Type B pancreatic cell (in vitro differentiated cells): ENCODE results near the gene PILRA. TPM values are rescaled to one million over a fixed set of nuclear protein-coding genes. Genes with fewer than 3 reads are reported as not detected.

Source experiments
- DNase-seq: peaks from one replicate; pipeline ENCODE4 v3.0.0; 2021; ENCODE audit warnings: mixed read lengths; ENCODE audit not compliant: unreplicated experiment; ENCODE audit errors: extremely low spot score
- H3K27ac Mint-ChIP-seq: 2 replicates; pipeline ENCODE4 v1.8.0; 2021; ENCODE audit warnings: mild to moderate bottlenecking, mixed read lengths
- H3K27me3 Mint-ChIP-seq: 2 replicates; pipeline ENCODE4 v1.8.0; 2021; ENCODE audit warnings: mixed read lengths
- H3K36me3 Mint-ChIP-seq: 2 replicates; pipeline ENCODE4 v1.8.0; 2021; ENCODE audit warnings: mixed read lengths
- H3K4me1 Mint-ChIP-seq: one replicate; pipeline ENCODE4 v1.8.0; 2021; ENCODE audit warnings: mixed read lengths; ENCODE audit not compliant: unreplicated experiment
- H3K4me3 Mint-ChIP-seq: 2 replicates; pipeline ENCODE4 v1.8.0; 2021; ENCODE audit warnings: mild to moderate bottlenecking, mixed read lengths
- H3K9me3 Mint-ChIP-seq: 2 replicates; pipeline ENCODE4 v1.8.0; 2021; ENCODE audit warnings: mixed read lengths
- total RNA-seq: library from RNA; stranded (reverse); gene quantifications from 2 replicates; pipeline ENCODE4 v1.2.1, GENCODE V29; 2021; ENCODE audit warnings: low replicate concordance
- TF ChIP-seq, protein P1 (sequence below): fragments of 200-600 bp; sonication (generic); conservative IDR thresholded peaks from 2 replicates; pipeline ENCODE4 v1.5.0; 2021; ENCODE audit warnings: antibody characterized with exemption, mild to moderate bottlenecking

PILRA gene
- total RNA-seq, 1 donor from 2014 or later = 2.8 TPM

DNA sequence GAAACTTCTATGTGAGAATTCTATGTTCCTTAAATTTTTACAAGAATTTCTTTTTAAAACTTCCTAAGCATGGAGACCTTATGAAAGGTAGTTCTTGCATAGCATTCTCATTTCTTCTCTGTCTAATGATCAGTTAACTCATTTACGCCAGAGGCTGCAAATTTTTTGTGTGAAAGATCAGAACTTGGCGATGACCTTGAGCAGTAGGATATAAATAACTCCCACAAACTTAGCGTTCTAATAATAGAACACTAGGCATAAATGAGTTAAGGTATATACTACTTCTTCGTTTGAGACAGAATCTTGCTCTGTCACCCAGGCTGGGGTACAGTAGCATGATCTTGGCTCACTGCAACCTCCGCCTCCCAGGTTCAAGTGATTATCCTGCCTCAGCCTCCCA, 13.7 kb downstream of the PILRA start:
- no peak for DNase-seq
- TF ChIP-seq, protein P1, sequence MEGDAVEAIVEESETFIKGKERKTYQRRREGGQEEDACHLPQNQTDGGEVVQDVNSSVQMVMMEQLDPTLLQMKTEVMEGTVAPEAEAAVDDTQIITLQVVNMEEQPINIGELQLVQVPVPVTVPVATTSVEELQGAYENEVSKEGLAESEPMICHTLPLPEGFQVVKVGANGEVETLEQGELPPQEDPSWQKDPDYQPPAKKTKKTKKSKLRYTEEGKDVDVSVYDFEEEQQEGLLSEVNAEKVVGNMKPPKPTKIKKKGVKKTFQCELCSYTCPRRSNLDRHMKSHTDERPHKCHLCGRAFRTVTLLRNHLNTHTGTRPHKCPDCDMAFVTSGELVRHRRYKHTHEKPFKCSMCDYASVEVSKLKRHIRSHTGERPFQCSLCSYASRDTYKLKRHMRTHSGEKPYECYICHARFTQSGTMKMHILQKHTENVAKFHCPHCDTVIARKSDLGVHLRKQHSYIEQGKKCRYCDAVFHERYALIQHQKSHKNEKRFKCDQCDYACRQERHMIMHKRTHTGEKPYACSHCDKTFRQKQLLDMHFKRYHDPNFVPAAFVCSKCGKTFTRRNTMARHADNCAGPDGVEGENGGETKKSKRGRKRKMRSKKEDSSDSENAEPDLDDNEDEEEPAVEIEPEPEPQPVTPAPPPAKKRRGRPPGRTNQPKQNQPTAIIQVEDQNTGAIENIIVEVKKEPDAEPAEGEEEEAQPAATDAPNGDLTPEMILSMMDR = no peak

DNA sequence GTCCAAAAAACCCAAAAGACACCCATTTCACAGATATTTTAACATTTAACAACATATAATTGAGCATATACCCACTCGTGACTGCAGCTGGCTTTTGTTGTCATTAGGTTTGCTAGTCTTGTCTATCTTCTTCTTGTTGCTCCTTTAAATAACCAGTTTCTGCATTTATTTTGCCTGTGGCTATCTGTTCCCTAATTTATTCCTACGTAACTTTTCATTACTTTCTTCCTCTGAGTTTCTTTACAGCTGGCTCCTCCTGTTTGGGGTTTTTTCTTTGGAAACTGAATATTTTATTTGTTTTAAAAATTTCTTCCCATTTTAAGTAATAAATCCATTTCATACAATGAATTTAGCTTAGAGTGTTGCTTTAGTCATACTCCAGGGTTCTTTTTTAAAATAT, 14.4 kb downstream of the PILRA start:
- Mint-ChIP-seq H3K4me1 (peaks cover 6% of the 10 kb centered on the region), H3K36me3 (no peaks in the 10 kb centered on the region)

More for the DNA sequence above, 13.7 kb downstream of the PILRA start:
- H3K4me3 Mint-ChIP-seq = no peak overlapping the region
- H3K36me3 Mint-ChIP-seq = no peaks in the 10 kb centered on the region
- H3K27ac Mint-ChIP-seq = no peak overlapping the region
- peaks cover 6% of the 10 kb centered on the region for H3K4me1 Mint-ChIP-seq
- H3K9me3 Mint-ChIP-seq = no peaks in the 10 kb centered on the region
- peaks cover 6% of the 10 kb centered on the region for H3K27me3 Mint-ChIP-seq

DNA sequence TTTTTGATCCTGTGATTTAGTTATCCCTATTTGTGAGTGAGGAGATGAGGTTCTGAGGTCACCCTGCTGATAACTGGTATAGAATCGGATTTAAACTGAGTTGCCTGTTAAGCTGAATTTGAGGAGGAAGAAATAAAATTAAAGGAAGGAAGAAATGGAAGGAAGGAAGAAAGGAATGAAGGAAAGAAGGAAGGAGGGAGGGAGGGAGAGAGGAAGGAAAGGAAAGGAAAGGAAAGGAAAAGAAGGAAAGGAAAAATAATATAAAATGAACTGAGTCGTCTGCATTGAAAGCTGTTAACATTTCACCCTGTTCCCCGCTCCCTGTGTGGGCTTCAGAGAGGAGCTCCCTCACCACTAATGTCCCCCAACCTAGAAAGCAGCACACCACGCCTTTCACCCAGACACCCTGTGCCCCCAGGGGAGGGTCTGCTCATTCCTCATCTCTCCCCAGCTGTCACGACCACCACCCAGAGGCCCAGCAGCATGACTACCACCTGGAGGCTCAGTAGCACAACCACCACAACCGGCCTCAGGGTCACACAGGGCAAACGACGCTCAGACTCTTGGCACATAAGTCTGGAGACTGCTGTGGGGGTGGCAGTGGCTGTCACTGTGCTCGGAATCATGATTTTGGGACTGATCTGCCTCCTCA, 16.3 kb downstream of the PILRA start:
- H3K4me3 Mint-ChIP-seq = no peak overlapping the region
- peaks cover 12% of the 10 kb centered on the region for H3K27me3 Mint-ChIP-seq
- no peaks in the 10 kb centered on the region for H3K9me3 Mint-ChIP-seq
- H3K27ac Mint-ChIP-seq = no peak overlapping the region
- H3K36me3 Mint-ChIP-seq = no peaks in the 10 kb centered on the region
- DNase-seq = no peak
- peaks cover 6% of the 10 kb centered on the region for H3K4me1 Mint-ChIP-seq
- TF ChIP-seq, protein P1 = no peak

More for the DNA sequence above, 14.4 kb downstream of the PILRA start:
- DNase-seq = no peak
- H3K4me3 Mint-ChIP-seq = no peak overlapping the region
- no peak overlapping the region for H3K27ac Mint-ChIP-seq
- no peaks in the 10 kb centered on the region for H3K9me3 Mint-ChIP-seq
- TF ChIP-seq, protein P1 = no peak
- H3K27me3 Mint-ChIP-seq = peaks cover 6% of the 10 kb centered on the region

DNA sequence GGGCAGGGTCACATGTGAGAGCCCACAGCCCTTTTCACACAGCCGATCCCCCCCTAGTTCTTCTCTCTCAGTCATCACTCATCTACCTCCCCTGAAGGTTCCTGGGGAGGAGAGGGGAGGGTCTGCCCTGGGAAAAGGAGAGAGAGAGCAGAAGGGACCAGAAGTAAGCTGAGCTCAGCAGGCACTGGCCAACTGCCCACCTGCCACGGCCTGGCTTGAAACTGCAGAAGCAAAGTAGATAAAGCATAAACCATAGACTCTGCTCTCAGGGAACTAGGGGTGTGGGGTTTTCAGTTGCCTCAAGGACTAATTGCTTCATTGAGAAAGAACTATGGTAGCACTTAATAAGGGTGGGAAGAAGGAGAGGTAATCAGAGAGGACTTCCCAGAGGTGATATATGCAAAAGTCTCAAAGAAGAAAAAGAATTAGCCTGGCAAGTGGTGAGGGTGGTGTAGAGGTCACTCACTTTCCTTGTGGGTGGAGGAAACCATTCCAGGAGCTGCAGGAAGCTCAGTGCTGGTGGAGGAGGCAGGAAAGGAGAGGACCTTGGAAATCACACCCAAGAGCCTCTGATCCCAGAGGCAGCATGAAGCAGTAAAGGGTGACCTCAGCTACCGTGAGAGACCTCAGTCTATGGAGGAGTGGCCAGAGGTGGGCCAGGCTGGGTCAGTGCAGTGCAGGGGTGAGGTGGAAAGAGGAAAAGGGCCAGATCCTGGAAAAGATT, 17.2 kb downstream of the PILRA start:
- Mint-ChIP-seq H3K36me3 (no peaks in the 10 kb centered on the region), H3K4me1 (peaks cover 6% of the 10 kb centered on the region), H3K9me3 (no peaks in the 10 kb centered on the region), H3K4me3 (no peak overlapping the region), H3K27ac (peak overlapping the region; percentile 15), H3K27me3 (peaks cover 15% of the 10 kb centered on the region)
- DNase-seq = no peak
- TF ChIP-seq, protein P1 = no peak

DNA sequence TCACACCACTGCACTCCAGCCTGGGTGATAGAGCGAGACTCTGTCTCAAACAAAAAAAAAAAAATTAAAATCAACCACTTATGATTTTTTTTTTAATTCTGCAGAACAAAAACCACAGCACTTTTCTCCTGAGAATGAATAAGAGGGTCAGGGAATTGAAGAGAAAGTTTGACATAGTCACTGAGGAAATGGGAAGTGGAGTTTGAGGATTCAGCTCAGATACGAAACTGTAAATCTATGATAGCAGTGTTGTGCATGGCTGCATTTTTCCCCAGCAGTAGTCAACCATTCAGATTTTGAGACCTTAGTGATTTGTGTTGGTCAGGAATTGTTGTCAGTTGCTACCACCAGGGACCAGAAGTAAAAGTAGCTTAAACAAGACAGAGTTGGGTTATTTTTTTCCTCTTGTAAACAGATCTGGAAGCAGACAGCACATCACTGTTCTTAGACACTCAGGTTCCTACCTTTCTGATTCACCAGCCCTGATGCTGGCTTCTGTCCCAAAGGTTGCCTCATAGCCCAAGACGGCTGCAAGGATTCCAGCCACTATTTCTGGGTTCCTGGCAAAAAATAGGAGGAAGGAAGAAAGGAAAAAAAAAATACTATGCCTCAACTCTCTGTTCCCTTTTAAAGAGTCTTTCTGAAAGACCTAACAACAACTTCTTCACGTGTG, 20.1 kb downstream of the PILRA start:
- Mint-ChIP-seq H3K9me3 (no peaks in the 10 kb centered on the region), H3K27me3 (peaks cover 21% of the 10 kb centered on the region), H3K36me3 (no peaks in the 10 kb centered on the region), H3K4me3 (no peak overlapping the region), H3K27ac (no peak overlapping the region), H3K4me1 (peaks cover 10% of the 10 kb centered on the region)
- DNase-seq = no peak
- TF ChIP-seq, protein P1 = no peak
